Activated CD8-positive, alpha-beta T cell treated with anti-CD3 and anti-CD28 coated beads, Interleukin-2, amount 10 ng/mL, durations not matched to agents 7 days and 5 days (primary cell): ENCODE results near the gene WDR53. TPM values are rescaled to one million over a fixed set of nuclear protein-coding genes. Genes with fewer than 3 reads are reported as not detected.
"Not testable (repeated sequence)": the region's sequence is repeated elsewhere in the genome, so short reads cannot be mapped to it uniquely, and the experiment has no call there.

ENCODE experiments used
- ATAC-seq: fragments of 150-1000 bp; cut with Tn5 transposase; one replicate; pipeline ENCODE4 v1.10.0; 2021; ENCODE audit warnings: moderate library complexity
- CTCF ChIA-PET: fragments of 350-600 bp; sonication (Branson Sonifier 250); formaldehyde crosslinking; loops from one replicate; lab custom pipeline; 2021; ENCODE audit warnings: antibody characterized with exemption; lab: Charles Lee
- POLR2A ChIA-PET: fragments of 350-600 bp; sonication (Branson Sonifier 250); formaldehyde crosslinking; loops from one replicate; lab custom pipeline; 2021; ENCODE audit warnings: antibody characterized with exemption; lab: Charles Lee
- DNase-seq: peaks from one replicate; pipeline ENCODE4 v3.0.0-alpha.2; 2020
- H3K27ac Mint-ChIP-seq: one replicate; pipeline ENCODE4 v1.8.0; 2021; ENCODE audit warnings: mild to moderate bottlenecking, mixed read lengths
- H3K27me3 Mint-ChIP-seq: one replicate; pipeline ENCODE4 v1.8.0; 2021; ENCODE audit warnings: low read depth, mixed read lengths
- H3K36me3 Mint-ChIP-seq: one replicate; pipeline ENCODE4 v1.8.0; 2021; ENCODE audit warnings: low read depth, mixed read lengths
- H3K4me1 Mint-ChIP-seq: one replicate; pipeline ENCODE4 v1.8.0; 2021; ENCODE audit warnings: low read depth, mixed read lengths
- H3K4me3 Mint-ChIP-seq: one replicate; pipeline ENCODE4 v1.8.0; 2021; ENCODE audit warnings: mild to moderate bottlenecking, mixed read lengths
- H3K9me3 Mint-ChIP-seq: one replicate; pipeline ENCODE4 v1.8.0; 2022; ENCODE audit warnings: mixed read lengths; ENCODE audit not compliant: insufficient read depth
- total RNA-seq, 2 experiments: library from RNA; stranded (reverse); gene quantifications; one replicate each; pipeline ENCODE4 v1.2.3, GENCODE V29; 2021

Gene WDR53
- total RNA-seq, 2 experiments from 2014 or later, result 21.0 to 21.8 TPM

DNA sequence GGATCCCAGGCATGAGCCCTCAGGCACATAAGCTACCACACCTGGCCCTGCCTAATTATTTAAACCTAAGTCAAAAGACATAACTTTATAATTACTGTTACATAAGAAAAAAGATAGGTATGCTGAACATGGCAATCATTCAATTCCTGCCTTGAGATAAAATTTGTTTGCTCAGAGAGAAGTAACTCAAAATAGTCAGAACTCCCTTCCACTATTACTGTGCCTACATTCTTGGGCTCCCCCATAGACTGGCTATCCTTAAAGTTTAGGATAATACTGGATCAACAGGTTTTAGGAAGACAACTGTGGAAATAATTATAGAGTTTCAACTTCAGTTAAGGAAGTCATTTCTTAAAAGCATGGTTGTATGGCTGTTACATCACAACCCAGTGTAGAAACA is 9.9 kb downstream of the WDR53 start:
- CTCF ChIA-PET, result no interaction called here
- POLR2A ChIA-PET, result no interaction called here
- no peak for ATAC-seq
- H3K27me3 Mint-ChIP-seq, result no peaks in the 10 kb centered on the region
- DNase-seq, result no peak
- no peak overlapping the region for H3K27ac Mint-ChIP-seq
- H3K4me3 Mint-ChIP-seq, result no peak overlapping the region
- no peaks in the 10 kb centered on the region for H3K9me3 Mint-ChIP-seq
- H3K4me1 Mint-ChIP-seq, result peaks cover 17% of the 10 kb centered on the region
- H3K36me3 Mint-ChIP-seq, result peaks cover 26% of the 10 kb centered on the region

DNA sequence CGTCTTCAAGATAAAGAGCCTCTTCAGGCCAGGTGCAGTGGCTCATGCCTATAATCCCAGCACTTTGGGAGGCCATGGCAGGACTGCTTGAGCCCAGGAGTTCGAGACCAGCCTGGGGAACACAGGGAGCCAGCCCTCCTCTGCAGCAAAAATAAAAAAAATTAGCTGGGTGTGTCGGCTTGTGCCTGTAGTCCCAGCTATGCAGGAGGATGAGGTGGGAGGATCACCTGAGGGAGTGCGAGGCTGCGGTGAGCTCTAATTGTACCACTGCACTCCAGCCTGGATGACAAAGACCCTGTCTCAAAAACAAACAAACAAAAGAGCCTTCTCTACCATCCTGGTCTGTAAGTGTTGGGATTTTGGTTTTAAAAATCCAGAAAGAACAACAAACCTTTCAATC is 11.1 kb downstream of the WDR53 start:
- no peak for ATAC-seq
- POLR2A ChIA-PET, result no interaction called here
- peaks cover 12% of the 10 kb centered on the region for H3K4me1 Mint-ChIP-seq

DNA sequence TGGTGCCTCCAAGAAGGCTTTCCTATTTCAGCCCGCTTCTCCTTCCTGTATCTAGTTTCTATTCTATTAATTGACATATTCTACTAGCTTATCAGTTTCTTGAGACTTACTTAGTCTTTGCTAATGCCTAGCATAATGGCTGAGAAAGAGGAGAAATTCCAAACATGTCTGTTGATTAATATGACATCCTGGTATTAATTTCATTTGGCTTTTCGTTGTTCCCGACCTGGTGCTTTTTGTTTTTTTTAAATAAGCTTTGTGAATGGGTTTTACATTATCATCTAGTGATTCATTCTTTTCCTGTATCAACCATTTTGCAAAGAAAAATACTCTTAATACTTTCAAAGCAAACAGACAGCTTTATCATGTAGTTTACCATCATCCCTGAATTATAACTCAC is 13.1 kb downstream of the WDR53 start:
- no peaks in the 10 kb centered on the region for H3K9me3 Mint-ChIP-seq
- peaks cover 16% of the 10 kb centered on the region for H3K36me3 Mint-ChIP-seq
- H3K27ac Mint-ChIP-seq, result no peak overlapping the region
- POLR2A ChIA-PET, result interaction anchor here (0.8 to 1.3 kb wide), 2 partner anchors 13 to 14 kb away, joined by 3 to 4 read pairs; partner anchors contain the start of gene FBXO45
- ATAC-seq (no peak), DNase-seq (no peak)
- peaks cover 8% of the 10 kb centered on the region for H3K4me1 Mint-ChIP-seq
- no peak overlapping the region for H3K4me3 Mint-ChIP-seq
- no peaks in the 10 kb centered on the region for H3K27me3 Mint-ChIP-seq
- CTCF ChIA-PET, result interaction anchor here (0.5 to 2.5 kb wide), 6 partner anchors 13 to 341 kb away, joined by 4 to 10 read pairs (median 4); partner anchors contain the start of genes FBXO45 and WDR53

More for the DNA sequence above, 11.1 kb downstream of the WDR53 start:
- DNase-seq, result no peak
- CTCF ChIA-PET, result no interaction called here
- H3K27ac Mint-ChIP-seq, result no peak overlapping the region
- H3K36me3 Mint-ChIP-seq, result peaks cover 23% of the 10 kb centered on the region
- no peak overlapping the region for H3K4me3 Mint-ChIP-seq
- no peaks in the 10 kb centered on the region for H3K27me3 Mint-ChIP-seq
- no peaks in the 10 kb centered on the region for H3K9me3 Mint-ChIP-seq

DNA sequence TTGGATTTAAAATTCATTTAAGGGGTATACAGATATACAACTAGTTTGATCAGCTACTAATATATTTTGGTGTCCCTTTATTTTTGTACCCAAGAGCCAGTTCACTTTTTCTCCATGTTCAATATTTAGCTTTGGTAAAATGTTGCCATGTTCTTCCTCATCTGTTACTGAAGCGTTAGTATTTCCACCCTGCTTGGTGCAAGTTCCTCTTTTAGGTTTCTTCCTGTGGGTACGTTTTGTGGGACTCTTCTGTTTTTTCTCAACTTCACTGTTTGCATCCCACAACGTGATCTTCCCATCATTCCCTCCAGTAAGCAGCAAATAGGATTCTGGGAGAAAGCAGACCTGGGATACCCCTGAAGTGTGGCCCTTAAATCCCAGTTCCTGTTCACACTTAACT is 14.1 kb downstream of the WDR53 start:
- Mint-ChIP-seq H3K27ac (no peak overlapping the region), H3K36me3 (peaks cover 15% of the 10 kb centered on the region)

GRCh38 chr3:196553551-196553950 is 14.8 kb downstream of the WDR53 start:
- CTCF ChIA-PET, result no interaction called here
- ATAC-seq (no peak), DNase-seq (no peak)

More for the DNA sequence above, 14.1 kb downstream of the WDR53 start:
- ChIA-PET CTCF (interaction anchor here (0.7 to 2.5 kb wide), 2 partner anchors 14 to 25 kb away, joined by 3 to 7 read pairs; partner anchors contain the start of genes FBXO45 and WDR53), POLR2A (interaction anchor here (0.6 to 1.3 kb wide), 2 partner anchors 15 to 131 kb away, joined by 3 read pairs; partner anchors contain the start of gene FBXO45)
- Mint-ChIP-seq H3K4me1 (no peaks in the 10 kb centered on the region), H3K27me3 (no peaks in the 10 kb centered on the region), H3K9me3 (peaks cover 2% of the 10 kb centered on the region), H3K4me3 (no peak overlapping the region)
- ATAC-seq, result no peak
- no peak for DNase-seq

DNA sequence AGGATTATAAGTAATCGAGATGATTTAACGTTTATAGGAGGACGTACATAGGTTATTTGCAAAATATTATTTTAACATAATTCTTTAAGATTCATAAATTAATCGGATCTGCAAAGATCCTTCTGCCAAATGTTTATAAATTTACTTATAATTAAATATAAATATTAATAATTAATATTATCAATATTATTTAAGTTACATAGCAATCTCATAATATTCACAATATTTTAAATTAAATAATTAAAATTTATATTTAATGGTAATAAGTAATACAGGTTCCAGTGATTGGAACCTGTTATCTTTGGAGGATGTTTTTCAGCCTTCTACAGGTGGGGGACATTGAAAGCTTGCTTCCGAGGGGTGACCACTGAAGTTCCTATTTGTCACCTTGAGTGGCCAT is 16.1 kb downstream of the WDR53 start:
- DNase-seq (no peak), ATAC-seq (no peak)
- no peak overlapping the region for H3K27ac Mint-ChIP-seq
- no peaks in the 10 kb centered on the region for H3K4me1 Mint-ChIP-seq
- peaks cover 3% of the 10 kb centered on the region for H3K27me3 Mint-ChIP-seq
- CTCF ChIA-PET, result no interaction called here
- POLR2A ChIA-PET, result no interaction called here
- H3K4me3 Mint-ChIP-seq, result no peak overlapping the region
- H3K9me3 Mint-ChIP-seq, result peaks cover 12% of the 10 kb centered on the region
- peaks cover 21% of the 10 kb centered on the region for H3K36me3 Mint-ChIP-seq

More at GRCh38 chr3:196553551-196553950, 14.8 kb downstream of the WDR53 start:
- no peaks in the 10 kb centered on the region for H3K27me3 Mint-ChIP-seq
- POLR2A ChIA-PET, result interaction anchor here (0.6 kb wide), 1 partner anchor 132 kb away, joined by 3 read pairs; no protein-coding TSS in a partner anchor
- no peak overlapping the region for H3K4me3 Mint-ChIP-seq
- H3K4me1 Mint-ChIP-seq, result no peaks in the 10 kb centered on the region
- no peak overlapping the region for H3K27ac Mint-ChIP-seq
- H3K9me3 Mint-ChIP-seq, result peaks cover 6% of the 10 kb centered on the region
- peaks cover 17% of the 10 kb centered on the region for H3K36me3 Mint-ChIP-seq

DNA sequence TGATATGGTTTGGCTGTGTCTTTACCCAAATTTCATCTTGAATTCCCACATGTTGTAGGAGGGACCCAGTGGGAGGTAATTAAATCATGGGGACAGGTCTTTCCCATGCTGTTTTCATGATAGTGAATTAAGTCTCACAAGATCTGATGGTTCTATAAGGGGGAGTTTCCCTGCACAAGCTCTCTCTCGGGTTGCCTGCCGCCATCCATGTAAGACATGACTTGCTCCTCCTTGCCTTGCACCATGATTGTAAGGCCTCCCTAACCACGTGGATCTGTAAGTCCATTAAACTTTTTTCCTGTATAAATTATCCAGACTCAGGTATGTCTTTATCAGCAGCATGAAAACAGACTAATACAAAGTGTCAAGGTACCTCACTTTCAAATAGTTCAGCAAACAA is 18.2 kb downstream of the WDR53 start:
- Mint-ChIP-seq H3K9me3 (peaks cover 12% of the 10 kb centered on the region), H3K36me3 (peaks cover 19% of the 10 kb centered on the region)
- POLR2A ChIA-PET, H3K27me3 Mint-ChIP-seq, CTCF ChIA-PET, H3K4me1 Mint-ChIP-seq, DNase-seq, ATAC-seq, H3K4me3 Mint-ChIP-seq, H3K27ac Mint-ChIP-seq: not testable (repeated sequence)

- H3K27ac Mint-ChIP-seq, H3K4me1 Mint-ChIP-seq, CTCF ChIA-PET, POLR2A ChIA-PET, H3K4me3 Mint-ChIP-seq, DNase-seq, ATAC-seq, H3K27me3 Mint-ChIP-seq: not testable (repeated sequence)
- peaks cover 16% of the 10 kb centered on the region for H3K36me3 Mint-ChIP-seq
- H3K9me3 Mint-ChIP-seq, result peaks cover 12% of the 10 kb centered on the region
These were observed 19.0 kb downstream of the WDR53 start for GRCh38 chr3:196549312-196549711.

- no peak for ATAC-seq
- ChIA-PET CTCF (interaction anchor here (1.1 to 1.8 kb wide), 3 partner anchors 18 to 24 kb away, joined by 3 to 5 read pairs (median 5); no protein-coding TSS in a partner anchor), POLR2A (no interaction called here)
- H3K27me3 Mint-ChIP-seq, result peaks cover 8% of the 10 kb centered on the region
- H3K36me3 Mint-ChIP-seq, result peaks cover 14% of the 10 kb centered on the region
- H3K27ac Mint-ChIP-seq, result no peak overlapping the region
- H3K4me3 Mint-ChIP-seq, result no peak overlapping the region
- no peak for DNase-seq
- peaks cover 12% of the 10 kb centered on the region for H3K9me3 Mint-ChIP-seq
- H3K4me1 Mint-ChIP-seq, result no peaks in the 10 kb centered on the region
These were observed 21.3 kb downstream of the WDR53 start for GRCh38 chr3:196547067-196547466.

- Mint-ChIP-seq H3K4me3 (no peak overlapping the region), H3K4me1 (no peaks in the 10 kb centered on the region), H3K27ac (no peak overlapping the region), H3K9me3 (peaks cover 12% of the 10 kb centered on the region), H3K36me3 (peaks cover 12% of the 10 kb centered on the region), H3K27me3 (peaks cover 8% of the 10 kb centered on the region)
- ATAC-seq, result no peak
- CTCF ChIA-PET, result interaction anchor here (1.2 to 1.8 kb wide), 2 partner anchors 18 to 24 kb away, joined by 5 read pairs; no protein-coding TSS in a partner anchor
- no peak for DNase-seq
- POLR2A ChIA-PET, result no interaction called here
These were observed 21.8 kb downstream of the WDR53 start for GRCh38 chr3:196546537-196546936.

DNA sequence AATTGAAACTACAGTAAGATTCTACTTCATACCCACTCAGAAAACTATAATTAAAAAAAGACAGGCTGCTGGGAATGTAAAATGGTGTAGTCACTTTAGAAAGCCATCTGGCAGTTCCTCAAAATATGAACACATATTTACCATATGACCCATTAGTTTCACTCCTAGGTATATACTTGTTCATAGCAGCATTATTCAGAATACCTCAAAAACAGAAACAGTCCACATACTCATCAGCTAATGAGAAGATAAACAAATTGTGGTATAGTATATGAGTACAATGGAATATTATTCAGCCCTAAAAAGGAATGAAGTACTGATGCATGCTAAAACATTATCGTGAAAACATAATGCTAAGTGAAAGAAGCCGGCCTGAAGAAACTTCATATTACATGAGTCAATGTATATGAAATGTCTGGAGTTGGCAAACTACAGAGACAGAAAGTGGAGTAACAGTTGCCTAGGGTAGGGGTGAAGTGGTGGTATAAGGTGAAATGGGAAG is 23.8 kb downstream of the WDR53 start:
- no peak overlapping the region for H3K4me3 Mint-ChIP-seq
- CTCF ChIA-PET, result interaction anchor here (1.2 kb wide), 1 partner anchor 16 kb away, joined by 4 read pairs; no protein-coding TSS in a partner anchor
- ATAC-seq (no peak), DNase-seq (no peak)
- H3K4me1 Mint-ChIP-seq, result no peaks in the 10 kb centered on the region
- POLR2A ChIA-PET, result no interaction called here
- H3K9me3 Mint-ChIP-seq, result peaks cover 12% of the 10 kb centered on the region
- H3K27me3 Mint-ChIP-seq, result peaks cover 8% of the 10 kb centered on the region
- no peak overlapping the region for H3K27ac Mint-ChIP-seq
- peaks cover 9% of the 10 kb centered on the region for H3K36me3 Mint-ChIP-seq

DNA sequence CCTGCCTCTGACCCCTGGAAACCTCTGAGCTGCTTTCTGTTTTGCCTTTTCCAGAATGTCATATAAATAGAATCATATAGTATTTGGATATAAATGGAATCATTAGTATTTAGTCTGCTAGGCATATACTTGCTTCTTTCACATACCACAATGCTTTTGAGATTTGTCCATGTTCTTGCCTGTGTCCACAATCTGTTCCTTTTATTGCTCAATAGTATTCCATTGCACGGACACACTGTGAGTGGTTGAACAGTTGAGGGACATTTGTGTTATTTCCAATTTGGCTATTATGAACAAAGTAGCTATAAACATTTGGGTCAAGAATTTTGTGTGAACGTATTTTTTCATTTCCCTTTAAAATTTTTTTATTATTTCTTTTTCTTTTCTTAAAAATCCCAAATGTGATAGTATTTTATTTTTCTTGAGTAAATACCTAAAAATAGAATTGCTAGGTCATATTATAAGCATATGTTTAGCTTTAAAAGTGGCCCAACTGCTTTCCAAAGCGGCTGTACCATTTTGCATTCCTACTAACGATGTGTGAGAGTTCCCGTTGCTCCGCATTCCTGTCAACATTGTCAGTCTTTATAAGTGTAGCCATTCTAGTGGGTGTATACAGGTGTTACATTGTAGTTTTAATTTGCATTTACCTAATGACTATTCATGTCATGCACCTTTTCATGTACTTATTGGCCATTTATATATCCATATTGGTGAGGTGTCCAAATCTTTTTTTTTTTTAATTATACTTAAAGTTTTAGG is 26.5 kb downstream of the WDR53 start:
- H3K4me3 Mint-ChIP-seq, result no peak overlapping the region
- H3K4me1 Mint-ChIP-seq, result peaks cover 3% of the 10 kb centered on the region
- ChIA-PET POLR2A (no interaction called here), CTCF (no interaction called here)
- H3K36me3 Mint-ChIP-seq, result no peaks in the 10 kb centered on the region
- no peak overlapping the region for H3K27ac Mint-ChIP-seq
- ATAC-seq (no peak), DNase-seq (no peak)
- H3K9me3 Mint-ChIP-seq, result no peaks in the 10 kb centered on the region
- H3K27me3 Mint-ChIP-seq, result peaks cover 5% of the 10 kb centered on the region
